ENCODE measurements around the gene GPLD1.
A peak's percentile ranks its signal among the peaks of the same experiment; 100 is the strongest.
"Not testable (repeated sequence)": the region's sequence is repeated elsewhere in the genome, so short reads cannot be mapped to it uniquely, and the experiment has no call there.

Gene GPLD1

GRCh38 chr6:24414531-24414930 lies 74.8 kb downstream of the GPLD1 start:
- DNase-seq (ENCODE audit: low spot score), result not testable (repeated sequence)

- DNase-seq (ENCODE audit: low spot score), result no peak
These were observed 77.1 kb downstream of the GPLD1 start for GRCh38 chr6:24412294-24412693.

- DNase-seq (ENCODE audit: low spot score), result no peak
These were observed 78.8 kb downstream of the GPLD1 start for GRCh38 chr6:24410622-24411021.

- DNase-seq (ENCODE audit: low spot score), result no peak
These were observed 80.5 kb downstream of the GPLD1 start for GRCh38 chr6:24408719-24409410.

- DNase-seq (ENCODE audit: low spot score), result no peak
These were observed 84.1 kb downstream of the GPLD1 start for GRCh38 chr6:24405262-24405661.

GRCh38 chr6:24403501-24403824 lies 85.9 kb downstream of the GPLD1 start:
- no peak for DNase-seq (ENCODE audit: low spot score)

GRCh38 chr6:24402697-24403500 lies 86.5 kb downstream of the GPLD1 start, which contains the start of gene MRS2:
Gene MRS2 (plus strand): TSS chr6:24402936. CDS start chr6:24403047, 111 bp downstream.
- DNase-seq (ENCODE audit: low spot score), result peak; percentile 95

GRCh38 chr6:24401458-24401857 lies 87.9 kb downstream of the GPLD1 start:
- DNase-seq (ENCODE audit: low spot score), result peak; percentile 46

GRCh38 chr6:24400045-24401039 lies 89.0 kb downstream of the GPLD1 start:
- DNase-seq (ENCODE audit: low spot score), result peak; percentile 68

GRCh38 chr6:24397631-24398030 lies 91.7 kb downstream of the GPLD1 start:
- DNase-seq (ENCODE audit: low spot score), result no peak

- no peak for DNase-seq (ENCODE audit: low spot score)
These were observed 92.6 kb downstream of the GPLD1 start for GRCh38 chr6:24396824-24397223.

- DNase-seq (ENCODE audit: low spot score), result peak; percentile 77
These were observed 94.5 kb downstream of the GPLD1 start for GRCh38 chr6:24394780-24395437.

GRCh38 chr6:24394061-24394779 lies 95.2 kb downstream of the GPLD1 start:
- DNase-seq (ENCODE audit: low spot score), result no peak

GRCh38 chr6:24391756-24392405 lies 97.5 kb downstream of the GPLD1 start:
- DNase-seq (ENCODE audit: low spot score), result no peak

GRCh38 chr6:24391208-24391607 lies 98.2 kb downstream of the GPLD1 start:
- no peak for DNase-seq (ENCODE audit: low spot score)

- no peak for DNase-seq (ENCODE audit: low spot score)
These were observed 101.6 kb downstream of the GPLD1 start for GRCh38 chr6:24387818-24388217.

GRCh38 chr6:24385536-24386269 lies 103.7 kb downstream of the GPLD1 start:
- peak; percentile 74 for DNase-seq (ENCODE audit: low spot score)

- DNase-seq (ENCODE audit: low spot score), result not testable (repeated sequence)
These were observed 104.8 kb downstream of the GPLD1 start for GRCh38 chr6:24384369-24385130.

- DNase-seq (ENCODE audit: low spot score), result peak; percentile 92
These were observed 106.4 kb downstream of the GPLD1 start for GRCh38 chr6:24382891-24383494.
